Retinal pigment epithelial cell (primary cell): ENCODE results near the gene FGF11.

Experiments used
- DNase-seq: peaks from one replicate; pipeline ENCODE4 v3.0.0-alpha.2; 2010; ENCODE audit warnings: low read depth
- H3K4me3 ChIP-seq: 2 replicates; pipeline ENCODE4 v1.5.1; 2011; ENCODE audit warnings: mild to moderate bottlenecking, low read length, control low read depth, moderate library complexity
- TF ChIP-seq, protein P1 (sequence below): conservative IDR thresholded peaks from 2 replicates; pipeline ENCODE4 v1.5.1; 2011; ENCODE audit warnings: low read depth, low read length, control low read depth, inconsistent platforms

The FGF11 gene

DNA sequence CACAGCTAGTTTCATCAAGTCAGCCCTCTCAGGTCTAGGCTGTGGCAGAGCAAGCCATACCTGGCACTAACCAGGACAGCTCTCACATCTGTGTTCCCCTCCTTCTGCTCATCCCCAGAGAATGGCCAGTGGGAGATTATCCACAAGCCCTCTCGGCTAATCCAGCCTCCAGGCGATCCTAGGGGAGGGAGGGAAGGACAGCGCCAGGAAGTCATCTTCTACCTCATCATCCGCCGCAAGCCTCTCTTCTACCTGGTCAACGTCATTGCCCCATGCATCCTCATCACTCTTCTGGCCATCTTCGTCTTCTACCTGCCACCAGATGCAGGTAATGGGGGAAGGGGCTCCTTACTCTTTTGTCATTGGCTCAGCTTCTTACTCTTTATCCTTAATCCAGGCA is 9.1 kb downstream of the FGF11 start:
- no peak overlapping the region for H3K4me3 ChIP-seq
- TF ChIP-seq, protein P1, sequence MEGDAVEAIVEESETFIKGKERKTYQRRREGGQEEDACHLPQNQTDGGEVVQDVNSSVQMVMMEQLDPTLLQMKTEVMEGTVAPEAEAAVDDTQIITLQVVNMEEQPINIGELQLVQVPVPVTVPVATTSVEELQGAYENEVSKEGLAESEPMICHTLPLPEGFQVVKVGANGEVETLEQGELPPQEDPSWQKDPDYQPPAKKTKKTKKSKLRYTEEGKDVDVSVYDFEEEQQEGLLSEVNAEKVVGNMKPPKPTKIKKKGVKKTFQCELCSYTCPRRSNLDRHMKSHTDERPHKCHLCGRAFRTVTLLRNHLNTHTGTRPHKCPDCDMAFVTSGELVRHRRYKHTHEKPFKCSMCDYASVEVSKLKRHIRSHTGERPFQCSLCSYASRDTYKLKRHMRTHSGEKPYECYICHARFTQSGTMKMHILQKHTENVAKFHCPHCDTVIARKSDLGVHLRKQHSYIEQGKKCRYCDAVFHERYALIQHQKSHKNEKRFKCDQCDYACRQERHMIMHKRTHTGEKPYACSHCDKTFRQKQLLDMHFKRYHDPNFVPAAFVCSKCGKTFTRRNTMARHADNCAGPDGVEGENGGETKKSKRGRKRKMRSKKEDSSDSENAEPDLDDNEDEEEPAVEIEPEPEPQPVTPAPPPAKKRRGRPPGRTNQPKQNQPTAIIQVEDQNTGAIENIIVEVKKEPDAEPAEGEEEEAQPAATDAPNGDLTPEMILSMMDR = no peak
- no peak for DNase-seq

DNA sequence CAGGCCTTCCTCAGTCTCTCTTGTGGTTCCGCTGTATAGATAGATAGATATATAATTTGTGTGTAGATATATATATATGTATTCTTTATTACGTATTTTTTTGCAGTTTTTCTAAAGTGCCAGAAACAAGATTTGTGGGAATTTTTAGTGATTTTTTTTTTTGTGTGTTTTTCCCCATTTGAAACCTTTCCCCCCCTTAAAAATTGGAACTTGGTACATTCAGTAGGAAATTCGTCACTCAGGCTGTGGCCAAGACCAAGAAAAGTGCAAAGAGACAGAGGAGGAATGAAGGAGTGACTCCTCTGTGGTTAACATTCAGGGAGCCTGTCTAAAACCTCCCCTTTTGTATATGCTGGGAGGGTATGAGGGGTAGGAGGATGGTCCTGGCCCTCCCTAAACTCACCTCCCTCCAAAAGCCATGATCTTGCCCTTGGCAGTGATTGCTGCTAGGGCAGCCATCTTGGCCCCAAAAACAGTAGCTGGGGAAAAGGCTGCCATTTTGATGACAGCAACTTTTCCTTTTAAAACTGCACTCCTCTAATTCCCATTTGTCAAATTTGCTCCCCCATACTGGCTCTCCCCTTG is 20.7 kb downstream of the FGF11 start:
- TF ChIP-seq, protein P1 = no peak
- no peak overlapping the region for H3K4me3 ChIP-seq
- no peak for DNase-seq

DNA sequence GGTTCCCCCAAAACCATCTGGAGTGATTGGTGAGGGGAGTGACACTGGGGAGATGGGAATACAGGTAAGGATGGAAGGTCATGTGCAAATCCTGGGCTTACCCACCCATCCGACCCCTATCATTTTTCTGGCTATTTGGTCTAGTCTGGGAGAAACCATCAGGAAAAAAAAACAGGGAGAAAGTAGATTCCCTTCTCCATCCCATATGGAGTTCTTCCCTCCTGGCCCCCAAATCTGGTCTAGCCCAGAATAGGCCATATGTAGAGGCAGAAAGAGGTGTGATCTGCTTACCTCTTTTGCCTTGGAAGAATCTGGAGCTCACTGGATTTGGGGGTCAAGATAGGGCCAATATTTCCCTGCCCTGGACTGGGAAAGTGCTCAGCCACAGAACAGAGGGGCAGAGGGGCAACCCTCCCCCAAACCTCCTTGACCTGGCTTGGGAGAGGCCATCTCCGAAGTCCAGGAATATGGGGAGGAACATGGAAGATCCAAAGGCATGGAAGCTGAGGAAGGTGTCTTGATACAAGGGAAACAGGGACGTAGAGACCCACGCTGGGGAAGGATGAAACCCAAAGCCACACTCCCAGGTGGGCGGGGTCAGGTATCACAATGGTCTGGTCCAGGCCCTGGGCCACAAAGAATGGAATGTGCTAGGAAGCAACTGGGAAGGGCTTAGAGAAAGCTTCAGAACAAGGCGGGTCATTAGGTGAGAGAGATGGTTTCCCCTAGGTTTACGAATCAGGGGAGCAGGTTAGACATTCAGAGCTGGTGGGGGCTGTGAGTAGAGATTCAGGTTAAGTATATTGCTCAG is 21.7 kb downstream of the FGF11 start:
- TF ChIP-seq, protein P1 = no peak
- DNase-seq = no peak
- no peak overlapping the region for H3K4me3 ChIP-seq

DNA sequence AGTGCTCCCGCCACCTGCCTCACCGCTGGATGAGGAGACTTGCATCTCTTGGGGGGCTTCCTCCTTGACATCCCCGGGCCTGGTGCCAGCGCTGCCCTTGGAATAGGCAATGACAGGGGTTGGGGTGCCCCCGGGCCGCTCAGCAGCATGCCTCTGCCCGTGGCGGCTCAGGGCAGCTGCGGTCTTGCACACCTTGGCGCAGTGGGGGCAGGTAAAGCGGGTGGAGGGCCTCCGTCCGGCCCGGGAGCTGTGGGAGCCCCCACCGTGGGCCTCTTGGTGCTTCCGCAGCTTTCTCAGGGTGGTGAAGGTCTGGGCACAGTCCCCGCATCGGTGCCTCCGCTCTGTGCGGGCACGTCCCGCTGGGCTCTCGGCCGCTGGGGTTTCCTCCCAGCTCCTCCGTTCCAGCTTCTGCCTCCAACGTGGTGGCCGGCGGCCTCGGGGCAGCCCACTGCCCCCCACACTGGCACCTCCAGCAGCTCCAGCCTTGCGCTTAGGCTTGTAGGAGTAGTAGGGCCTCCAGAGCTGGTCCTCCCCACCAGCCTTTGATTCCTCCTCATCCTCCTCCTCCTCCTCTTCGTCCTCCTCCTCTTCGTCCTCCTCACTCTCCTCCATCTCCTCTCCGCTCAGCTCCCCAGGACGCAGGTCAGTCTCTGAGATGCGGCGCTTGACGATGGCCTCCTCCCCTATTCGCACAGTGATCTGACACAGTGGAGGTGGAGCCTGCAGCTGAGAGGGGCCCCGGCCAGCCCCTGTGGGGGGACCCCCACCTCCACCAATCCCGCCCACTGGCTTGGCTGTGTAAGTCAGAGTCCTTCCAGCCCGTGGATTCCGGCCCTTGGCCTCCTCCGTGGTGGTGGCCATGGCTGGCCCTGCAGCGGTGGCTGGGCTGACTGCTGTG is 23.4 kb downstream of the FGF11 start:
- TF ChIP-seq, protein P1 = no peak
- DNase-seq = no peak

DNA sequence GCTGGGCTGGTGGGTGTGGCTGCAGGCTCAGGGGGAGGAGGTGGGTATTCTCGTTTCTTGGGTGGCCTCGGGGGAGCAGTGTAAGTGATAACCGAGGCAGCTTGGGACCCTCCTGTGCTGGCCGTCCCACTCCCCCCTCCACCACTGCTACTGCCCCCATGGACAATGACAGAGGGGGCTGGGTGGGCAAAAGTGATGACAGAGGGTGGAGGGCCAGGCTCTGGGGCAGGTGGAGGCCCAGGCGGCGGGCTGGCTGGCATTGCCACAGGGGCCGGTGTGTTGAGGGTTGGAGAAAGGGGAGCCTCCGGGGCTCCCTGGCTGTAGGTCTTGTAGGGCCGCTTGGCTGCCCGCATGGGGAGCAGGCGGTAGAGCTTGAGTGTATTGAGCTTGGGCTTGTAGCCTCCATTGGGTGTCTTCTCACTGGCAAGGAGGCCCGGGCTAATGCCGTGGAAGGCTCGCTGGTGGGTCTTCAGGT is 24.1 kb downstream of the FGF11 start:
- DNase-seq = no peak
- TF ChIP-seq, protein P1 = no peak
- H3K4me3 ChIP-seq = no peak overlapping the region

More for the DNA sequence above, 23.4 kb downstream of the FGF11 start:
- no peak overlapping the region for H3K4me3 ChIP-seq

DNA sequence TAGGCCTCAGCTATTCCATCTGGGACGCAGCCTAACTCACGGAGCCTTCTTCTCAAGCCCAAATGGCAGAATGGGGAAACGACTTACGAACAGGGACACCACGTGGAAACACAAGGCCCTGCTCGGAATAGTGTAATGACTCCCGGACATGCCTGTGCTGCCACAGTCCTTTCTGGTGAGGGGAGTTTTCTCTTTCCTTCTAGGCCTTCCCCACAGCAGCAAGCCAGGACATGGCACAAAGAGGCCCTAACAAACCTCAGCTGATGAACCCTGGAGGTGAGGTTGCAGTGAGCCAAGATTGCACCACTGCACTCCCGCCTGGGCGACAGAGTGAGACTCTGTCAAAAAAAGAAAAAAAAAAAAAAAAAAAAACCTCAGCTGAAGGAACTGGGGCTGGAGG is 24.8 kb downstream of the FGF11 start:
- no peak overlapping the region for H3K4me3 ChIP-seq
- TF ChIP-seq, protein P1 = no peak
- no peak for DNase-seq
